GM19328 (cell line): Measurements from ENCODE around the gene STMN3.

Experiments
- ATAC-seq: cut with Tn5 transposase; IDR thresholded peaks from one replicate; pipeline ENCODE4 v1.9.1; 2021; ENCODE audit warnings: mild to moderate bottlenecking, moderate library complexity; ENCODE audit not compliant: unreplicated experiment

The STMN3 gene

GRCh38 chr20:63591147-63591533 lies 62.1 kb downstream of the STMN3 start:
- no peak for ATAC-seq

- ATAC-seq = no peak
Observed at GRCh38 chr20:63590218-63591146, 62.7 kb downstream of the STMN3 start.
